PFSK-1 (cell line): ENCODE measurements around the gene C9orf85.

Source experiments
- POLR2AphosphoS5 ChIP-seq: IDR thresholded peaks from 2 replicates; pipeline ENCODE4 v1.6.1; 2012; ENCODE audit warnings: low read depth, mild to moderate bottlenecking, control low read depth, low read length, moderate library complexity
- REST ChIP-seq, 2 experiments: IDR thresholded peaks; 2 replicates each; pipeline versions ENCODE4 v1.6.1 to v1.8.0; 2011 to 2012; ENCODE audit warnings: low read depth in 2 of 2, low read length in 2 of 2, control low read depth in 1 of 2, inconsistent platforms in 1 of 2, mild to moderate bottlenecking in 1 of 2, moderate library complexity in 1 of 2; ENCODE audit not compliant: insufficient read depth in 1 of 2
- SIN3A ChIP-seq: IDR thresholded peaks from 2 replicates; pipeline ENCODE4 v1.6.1; 2012; ENCODE audit warnings: mild to moderate bottlenecking, low read length, moderate library complexity, borderline replicate concordance; ENCODE audit not compliant: insufficient read depth
- TAF1 ChIP-seq: IDR thresholded peaks from 2 replicates; pipeline ENCODE4 v1.6.1; 2012; ENCODE audit warnings: low read length, control low read depth, borderline replicate concordance; ENCODE audit not compliant: insufficient read depth

- TF ChIP-seq SIN3A, result no peak
- TF ChIP-seq POLR2AphosphoS5, result no peak
- no peak for TF ChIP-seq REST (IDR thresholded peaks at IDR 0.05; ENCODE audit: insufficient read depth in 1 of 2, low read depth in 2 of 2, low read length in 2 of 2)
- TF ChIP-seq TAF1, result no peak
Observed at GRCh38 chr9:71990466-71990865, 79.0 kb downstream of the C9orf85 start.
